Natural killer cell (primary cell): Measurements from ENCODE around the gene GABRA1. TPM values are rescaled to one million over a fixed set of nuclear protein-coding genes. Genes with fewer than 3 reads are reported as not detected.

Experiments
- ATAC-seq, 3 donors: fragments of 150-1000 bp in 2 of 3; fragments of 200-7000 bp in 1 of 3; cut with Tn5 transposase; 1 replicate in 1 of 3; 2 replicates in 2 of 3; pipeline ENCODE4 v1.10.0; 2021; ENCODE audit warnings: mild to moderate bottlenecking in 2 of 3, moderate library complexity in 2 of 3
- DNase-seq, 2 donors: peaks; one replicate each; pipeline versions ENCODE4 v3.0.0 to v3.0.0-alpha.2; 2013 to 2021; ENCODE audit warnings: mixed read lengths in 1 of 2
- H3K27ac ChIP-seq: one replicate; pipeline ENCODE4 v1.5.1; 2013; ENCODE audit warnings: mild to moderate bottlenecking, low read length
- H3K27me3 ChIP-seq: one replicate; pipeline ENCODE4 v1.6.1; 2013; ENCODE audit warnings: low read length; ENCODE audit not compliant: control insufficient read depth, insufficient read depth
- H3K36me3 ChIP-seq: one replicate; pipeline ENCODE4 v1.6.1; 2013; ENCODE audit warnings: low read length; ENCODE audit not compliant: control insufficient read depth, insufficient read depth
- H3K4me1 ChIP-seq: one replicate; pipeline ENCODE4 v1.6.1; 2013; ENCODE audit warnings: low read length; ENCODE audit not compliant: control insufficient read depth, insufficient read depth
- H3K4me3 ChIP-seq: one replicate; pipeline ENCODE4 v1.5.1; 2013; ENCODE audit warnings: low read length
- H3K9me3 ChIP-seq: one replicate; pipeline ENCODE4 v1.6.1; 2013; ENCODE audit warnings: low read length; ENCODE audit not compliant: control insufficient read depth, insufficient read depth
- H3K27ac Mint-ChIP-seq, 2 donors: one replicate each; pipeline ENCODE4 v1.8.0; 2022; ENCODE audit warnings: mild to moderate bottlenecking in 2 of 2, mixed read lengths in 2 of 2, moderate library complexity in 1 of 2
- H3K27me3 Mint-ChIP-seq, 2 donors: one replicate each; pipeline ENCODE4 v1.8.0; 2022; ENCODE audit warnings: low read depth in 2 of 2, mixed read lengths in 2 of 2
- H3K36me3 Mint-ChIP-seq: one replicate; pipeline ENCODE4 v1.8.0; 2022; ENCODE audit warnings: mixed read lengths
- H3K4me1 Mint-ChIP-seq, 2 donors: one replicate each; pipeline ENCODE4 v1.8.0; 2022; ENCODE audit warnings: mixed read lengths in 2 of 2
- H3K4me3 Mint-ChIP-seq: one replicate; pipeline ENCODE4 v1.8.0; 2022; ENCODE audit warnings: mild to moderate bottlenecking, moderate library complexity, mixed read lengths
- H3K9me3 Mint-ChIP-seq, 2 donors: one replicate each; pipeline ENCODE4 v1.8.0; 2022; ENCODE audit warnings: mixed read lengths in 2 of 2
- WGBS: methylation state at CpG from one replicate; pipeline ENCODE4 v1.1.7; 2013; ENCODE audit warnings: missing lambda C conversion rate; ENCODE audit not compliant: insufficient coverage; 5-methylcytosine and 5-hydroxymethylcytosine counted together
- intact Hi-C: fragments of 100-400 bp; cut with micrococcal nuclease; formaldehyde crosslinking; loops from one replicate; pipeline ENCODE4 v1.14.2; 2022
- total RNA-seq, 4 donors: library from RNA; stranded (reverse); fragments of 120-200 nt in 1 of 4; gene quantifications; one replicate each; pipeline versions ENCODE4 v1.2.3 to v1.2.4, GENCODE V29; 2013 to 2022
- TF ChIP-seq, protein P1 (sequence below): fragments of 200-600 bp; IDR thresholded peaks from one replicate; pipeline ENCODE4 v1.8.0; 2022; ENCODE audit warnings: antibody characterized with exemption

The GABRA1 gene
- total RNA-seq = not detected
- not detected for total RNA-seq (2013)

DNA sequence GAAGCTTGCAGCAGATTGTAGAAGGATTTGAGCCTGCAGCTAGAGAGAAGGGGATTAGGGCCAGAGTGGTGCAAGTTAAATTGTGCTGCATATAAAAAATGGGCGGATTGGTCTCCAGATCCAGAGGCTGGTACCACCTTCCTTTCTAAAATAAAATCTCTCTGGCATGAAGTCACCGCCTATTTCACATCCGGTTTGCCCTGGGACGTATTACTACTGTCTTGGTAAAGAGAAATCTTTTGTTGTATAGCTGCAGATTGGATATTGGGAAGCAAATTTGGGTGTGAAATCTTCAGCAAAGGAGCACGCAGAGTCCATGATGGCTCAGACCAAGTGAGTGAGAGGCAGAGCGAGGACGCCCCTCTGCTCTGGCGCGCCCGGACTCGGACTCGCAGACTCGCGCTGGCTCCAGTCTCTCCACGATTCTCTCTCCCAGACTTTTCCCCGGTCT, at the start of gene GABRA1:
Gene GABRA1, plus strand, starts transcription at position 180 of the 451 bp plus-strand sequence. CDS start 2,691 bp downstream, outside the sequence.
- Mint-ChIP-seq H3K27me3 (peaks cover 0 to 4% of the 10 kb centered on the region in 2 donors), H3K27ac (no peak within 1 kb of the TSS), H3K4me1 (no peaks in the 10 kb centered on the region), H3K9me3 (peaks cover 0 to 4% of the 10 kb centered on the region in 2 donors), H3K4me3 (no peak within 1 kb of the TSS), H3K36me3 (no peaks in the 10 kb centered on the region)
- ATAC-seq = no peak
- Histone ChIP-seq H3K4me1 (no peaks in the 10 kb centered on the region), H3K27me3 (no peaks in the 10 kb centered on the region), H3K36me3 (no peaks in the 10 kb centered on the region), H3K9me3 (no peaks in the 10 kb centered on the region), H3K4me3 (no peak within 1 kb of the TSS), H3K27ac (no peak within 1 kb of the TSS)
- intact Hi-C loops = no loop called here
- 6% methylated on average over 15 of the region's 16 CpGs for WGBS
- TF ChIP-seq, protein P1, sequence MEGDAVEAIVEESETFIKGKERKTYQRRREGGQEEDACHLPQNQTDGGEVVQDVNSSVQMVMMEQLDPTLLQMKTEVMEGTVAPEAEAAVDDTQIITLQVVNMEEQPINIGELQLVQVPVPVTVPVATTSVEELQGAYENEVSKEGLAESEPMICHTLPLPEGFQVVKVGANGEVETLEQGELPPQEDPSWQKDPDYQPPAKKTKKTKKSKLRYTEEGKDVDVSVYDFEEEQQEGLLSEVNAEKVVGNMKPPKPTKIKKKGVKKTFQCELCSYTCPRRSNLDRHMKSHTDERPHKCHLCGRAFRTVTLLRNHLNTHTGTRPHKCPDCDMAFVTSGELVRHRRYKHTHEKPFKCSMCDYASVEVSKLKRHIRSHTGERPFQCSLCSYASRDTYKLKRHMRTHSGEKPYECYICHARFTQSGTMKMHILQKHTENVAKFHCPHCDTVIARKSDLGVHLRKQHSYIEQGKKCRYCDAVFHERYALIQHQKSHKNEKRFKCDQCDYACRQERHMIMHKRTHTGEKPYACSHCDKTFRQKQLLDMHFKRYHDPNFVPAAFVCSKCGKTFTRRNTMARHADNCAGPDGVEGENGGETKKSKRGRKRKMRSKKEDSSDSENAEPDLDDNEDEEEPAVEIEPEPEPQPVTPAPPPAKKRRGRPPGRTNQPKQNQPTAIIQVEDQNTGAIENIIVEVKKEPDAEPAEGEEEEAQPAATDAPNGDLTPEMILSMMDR = no peak
- no peak for DNase-seq

DNA sequence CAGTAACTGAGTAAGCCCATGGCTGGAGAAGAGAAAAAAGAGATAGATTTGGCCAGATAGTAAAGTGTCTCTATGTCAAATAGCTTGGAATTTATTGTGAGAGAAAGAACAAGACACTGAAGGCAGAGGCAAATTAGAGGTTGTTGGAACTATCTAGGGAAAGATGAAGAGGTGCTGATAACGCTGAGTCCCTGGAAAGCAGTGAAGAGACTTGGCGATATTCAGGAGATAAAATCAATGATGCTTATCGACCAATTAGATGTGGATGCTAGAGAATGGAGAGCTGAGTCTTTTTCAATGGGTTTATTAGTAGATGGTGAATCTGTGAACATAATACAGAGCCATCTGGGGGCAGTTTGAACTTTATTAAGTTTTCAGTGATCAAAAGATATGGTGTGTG, 48.6 kb upstream of the GABRA1 start:
- H3K36me3 Mint-ChIP-seq = no peaks in the 10 kb centered on the region
- no peaks in the 10 kb centered on the region for H3K36me3 ChIP-seq
- no peak overlapping the region for H3K27ac ChIP-seq
- intact Hi-C loops = no loop called here
- WGBS = 77% methylated on average over 3 of the region's 3 CpGs
- no peaks in the 10 kb centered on the region for H3K27me3 Mint-ChIP-seq
- H3K4me3 Mint-ChIP-seq = no peak overlapping the region
- ATAC-seq (no peak), DNase-seq (no peak)
- TF ChIP-seq, protein P1 = no peak
- peaks cover 5 to 10% of the 10 kb centered on the region in 2 donors for H3K9me3 Mint-ChIP-seq
- no peak overlapping the region for H3K4me3 ChIP-seq
- H3K9me3 ChIP-seq = no peaks in the 10 kb centered on the region
- no peaks in the 10 kb centered on the region for H3K4me1 ChIP-seq
- H3K27me3 ChIP-seq = no peaks in the 10 kb centered on the region
- no peaks in the 10 kb centered on the region for H3K4me1 Mint-ChIP-seq
- no peak overlapping the region for H3K27ac Mint-ChIP-seq

DNA sequence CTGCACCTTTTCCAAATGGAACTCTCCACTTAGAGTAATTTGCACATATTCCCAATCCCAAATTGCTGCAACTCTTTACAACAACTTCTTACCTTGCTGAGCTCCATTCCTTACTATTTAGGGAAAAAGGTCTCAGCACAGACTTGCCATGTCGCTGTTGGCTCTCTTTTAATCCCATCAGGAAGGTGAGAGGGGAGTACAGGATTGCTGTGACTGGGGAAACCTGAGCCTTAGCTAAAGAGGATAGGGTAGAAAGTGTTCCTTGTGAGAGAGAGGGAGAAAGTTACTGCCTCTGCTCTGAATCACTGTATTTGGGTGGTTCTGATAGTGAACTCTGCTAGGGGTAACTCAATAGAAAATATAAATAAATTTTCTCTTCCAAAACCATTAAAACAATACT, 43.7 kb upstream of the GABRA1 start:
- H3K27ac Mint-ChIP-seq = no peak overlapping the region
- no peak overlapping the region for H3K27ac ChIP-seq
- no peaks in the 10 kb centered on the region for H3K27me3 Mint-ChIP-seq
- H3K36me3 Mint-ChIP-seq = no peaks in the 10 kb centered on the region
- no peak overlapping the region for H3K4me3 Mint-ChIP-seq
- TF ChIP-seq, protein P1 = no peak
- DNase-seq = no peak
- WGBS = 9% methylated on average over 1 of the region's 1 CpG
- no peaks in the 10 kb centered on the region for H3K27me3 ChIP-seq
- H3K9me3 Mint-ChIP-seq = peaks cover 6 to 9% of the 10 kb centered on the region in 2 donors
- H3K4me3 ChIP-seq = no peak overlapping the region
- H3K4me1 ChIP-seq = no peaks in the 10 kb centered on the region
- intact Hi-C loops = no loop called here
- H3K4me1 Mint-ChIP-seq = no peaks in the 10 kb centered on the region
- ATAC-seq = no peak
- H3K36me3 ChIP-seq = no peaks in the 10 kb centered on the region
- no peaks in the 10 kb centered on the region for H3K9me3 ChIP-seq

DNA sequence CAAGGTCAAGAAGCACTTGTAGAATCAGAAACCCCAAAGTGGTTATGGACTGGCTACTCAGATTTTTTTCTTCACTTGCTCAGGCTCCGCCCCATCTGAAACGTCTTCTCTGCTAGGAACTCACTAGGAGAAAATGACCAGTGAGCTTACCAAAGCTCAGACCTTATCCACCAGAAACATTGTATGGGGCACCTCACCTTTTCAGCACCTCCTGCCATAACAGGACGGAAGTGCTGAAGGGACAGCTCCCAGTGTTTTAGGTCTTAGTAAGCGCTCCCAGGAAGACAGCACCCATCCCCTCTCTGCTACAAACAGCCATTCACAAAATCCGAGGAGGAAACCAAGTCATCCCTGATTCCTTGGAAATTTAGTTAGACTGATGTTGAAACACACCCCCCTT, 1.2 kb upstream of the GABRA1 start:
- H3K36me3 ChIP-seq = no peaks in the 10 kb centered on the region
- H3K27me3 Mint-ChIP-seq = peaks cover 0 to 4% of the 10 kb centered on the region in 2 donors
- peaks cover 0 to 4% of the 10 kb centered on the region in 2 donors for H3K9me3 Mint-ChIP-seq
- H3K4me3 Mint-ChIP-seq = no peak overlapping the region
- 7% methylated on average over 4 of the region's 5 CpGs for WGBS
- H3K27me3 ChIP-seq = no peaks in the 10 kb centered on the region
- no peak overlapping the region for H3K27ac ChIP-seq
- no peak overlapping the region for H3K4me3 ChIP-seq
- H3K4me1 Mint-ChIP-seq = no peaks in the 10 kb centered on the region
- DNase-seq (no peak), ATAC-seq (no peak)
- no peaks in the 10 kb centered on the region for H3K9me3 ChIP-seq
- H3K36me3 Mint-ChIP-seq = no peaks in the 10 kb centered on the region
- TF ChIP-seq, protein P1 = no peak
- H3K27ac Mint-ChIP-seq = no peak overlapping the region
- no peaks in the 10 kb centered on the region for H3K4me1 ChIP-seq
- intact Hi-C loops = no loop called here
